ENCODE measurements around the gene ANKRD13B. TPM values are rescaled to one million over a fixed set of nuclear protein-coding genes. Genes with fewer than 3 reads are reported as not detected.
A peak's percentile ranks its signal among the peaks of the same experiment; 100 is the strongest.

ANKRD13B gene
- total RNA-seq, 1 experiment from 2014 or later: 45.5 TPM

DNA sequence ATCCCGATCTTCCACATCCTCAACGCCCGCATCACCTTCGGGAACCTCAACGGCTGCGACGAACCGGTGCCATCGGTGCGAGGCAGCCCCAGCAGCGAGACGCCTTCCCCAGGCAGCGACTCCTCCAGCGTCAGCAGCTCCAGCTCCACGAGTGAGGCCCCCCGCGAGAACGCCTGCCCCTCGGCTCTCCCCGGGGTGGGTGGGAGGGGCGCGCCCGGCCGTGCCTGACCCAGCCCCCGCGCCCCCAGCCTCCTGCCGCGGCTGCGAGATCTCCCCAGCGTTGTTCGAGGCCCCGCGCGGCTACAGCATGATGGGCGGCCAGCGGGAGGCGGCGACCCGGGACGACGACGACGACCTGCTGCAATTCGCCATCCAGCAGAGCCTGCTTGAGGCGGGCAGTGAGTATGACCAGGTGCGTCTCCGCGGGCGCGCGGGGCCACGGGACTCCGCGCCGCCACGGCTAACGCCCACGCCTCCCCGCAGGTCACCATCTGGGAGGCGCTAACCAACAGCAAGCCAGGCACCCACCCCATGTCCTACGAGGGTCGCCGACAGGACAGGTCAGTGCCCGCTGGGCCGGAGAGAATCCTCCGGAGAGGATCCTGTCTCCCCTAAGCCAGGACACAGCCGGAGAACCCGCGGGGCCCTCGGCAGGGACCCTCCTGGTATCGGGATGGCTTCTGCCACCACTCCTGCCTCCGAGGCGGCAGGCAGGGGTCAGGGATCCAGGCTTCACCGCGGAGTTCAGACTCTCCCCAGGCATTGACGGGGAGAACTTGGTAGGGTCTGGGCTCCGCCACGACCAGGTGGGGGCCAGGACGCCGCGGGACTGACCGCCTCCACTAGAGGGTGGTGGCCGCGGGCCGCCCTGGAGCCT is 19.7 kb downstream of the ANKRD13B start:
- no peak for TF ChIP-seq FOXK1 (CRISPR knock-in tag; IDR thresholded peaks at IDR 0.05)
- TF ChIP-seq, protein P1, sequence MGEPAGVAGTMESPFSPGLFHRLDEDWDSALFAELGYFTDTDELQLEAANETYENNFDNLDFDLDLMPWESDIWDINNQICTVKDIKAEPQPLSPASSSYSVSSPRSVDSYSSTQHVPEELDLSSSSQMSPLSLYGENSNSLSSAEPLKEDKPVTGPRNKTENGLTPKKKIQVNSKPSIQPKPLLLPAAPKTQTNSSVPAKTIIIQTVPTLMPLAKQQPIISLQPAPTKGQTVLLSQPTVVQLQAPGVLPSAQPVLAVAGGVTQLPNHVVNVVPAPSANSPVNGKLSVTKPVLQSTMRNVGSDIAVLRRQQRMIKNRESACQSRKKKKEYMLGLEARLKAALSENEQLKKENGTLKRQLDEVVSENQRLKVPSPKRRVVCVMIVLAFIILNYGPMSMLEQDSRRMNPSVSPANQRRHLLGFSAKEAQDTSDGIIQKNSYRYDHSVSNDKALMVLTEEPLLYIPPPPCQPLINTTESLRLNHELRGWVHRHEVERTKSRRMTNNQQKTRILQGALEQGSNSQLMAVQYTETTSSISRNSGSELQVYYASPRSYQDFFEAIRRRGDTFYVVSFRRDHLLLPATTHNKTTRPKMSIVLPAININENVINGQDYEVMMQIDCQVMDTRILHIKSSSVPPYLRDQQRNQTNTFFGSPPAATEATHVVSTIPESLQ (CRISPR knock-in tag; IDR thresholded peaks at IDR 0.05): no peak
- no peak for TF ChIP-seq NR1H2 (CRISPR knock-in tag; IDR thresholded peaks at IDR 0.05)
- TF ChIP-seq NR3C1 (CRISPR knock-in tag; conservative IDR thresholded peaks at IDR 0.05; ENCODE audit: low read depth): no peak
- TF ChIP-seq JUN (CRISPR knock-in tag; IDR thresholded peaks at IDR 0.05): no peak
- no peak for TF ChIP-seq ATF1 (CRISPR knock-in tag; IDR thresholded peaks at IDR 0.05)
- TF ChIP-seq, protein P2, sequence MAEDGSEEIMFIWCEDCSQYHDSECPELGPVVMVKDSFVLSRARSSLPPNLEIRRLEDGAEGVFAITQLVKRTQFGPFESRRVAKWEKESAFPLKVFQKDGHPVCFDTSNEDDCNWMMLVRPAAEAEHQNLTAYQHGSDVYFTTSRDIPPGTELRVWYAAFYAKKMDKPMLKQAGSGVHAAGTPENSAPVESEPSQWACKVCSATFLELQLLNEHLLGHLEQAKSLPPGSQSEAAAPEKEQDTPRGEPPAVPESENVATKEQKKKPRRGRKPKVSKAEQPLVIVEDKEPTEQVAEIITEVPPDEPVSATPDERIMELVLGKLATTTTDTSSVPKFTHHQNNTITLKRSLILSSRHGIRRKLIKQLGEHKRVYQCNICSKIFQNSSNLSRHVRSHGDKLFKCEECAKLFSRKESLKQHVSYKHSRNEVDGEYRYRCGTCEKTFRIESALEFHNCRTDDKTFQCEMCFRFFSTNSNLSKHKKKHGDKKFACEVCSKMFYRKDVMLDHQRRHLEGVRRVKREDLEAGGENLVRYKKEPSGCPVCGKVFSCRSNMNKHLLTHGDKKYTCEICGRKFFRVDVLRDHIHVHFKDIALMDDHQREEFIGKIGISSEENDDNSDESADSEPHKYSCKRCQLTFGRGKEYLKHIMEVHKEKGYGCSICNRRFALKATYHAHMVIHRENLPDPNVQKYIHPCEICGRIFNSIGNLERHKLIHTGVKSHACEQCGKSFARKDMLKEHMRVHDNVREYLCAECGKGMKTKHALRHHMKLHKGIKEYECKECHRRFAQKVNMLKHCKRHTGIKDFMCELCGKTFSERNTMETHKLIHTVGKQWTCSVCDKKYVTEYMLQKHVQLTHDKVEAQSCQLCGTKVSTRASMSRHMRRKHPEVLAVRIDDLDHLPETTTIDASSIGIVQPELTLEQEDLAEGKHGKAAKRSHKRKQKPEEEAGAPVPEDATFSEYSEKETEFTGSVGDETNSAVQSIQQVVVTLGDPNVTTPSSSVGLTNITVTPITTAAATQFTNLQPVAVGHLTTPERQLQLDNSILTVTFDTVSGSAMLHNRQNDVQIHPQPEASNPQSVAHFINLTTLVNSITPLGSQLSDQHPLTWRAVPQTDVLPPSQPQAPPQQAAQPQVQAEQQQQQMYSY (CRISPR knock-in tag; IDR thresholded peaks at IDR 0.05): no peak
- TF ChIP-seq ESRRA (CRISPR knock-in tag; IDR thresholded peaks at IDR 0.05; ENCODE audit: borderline replicate concordance): no peak
- TF ChIP-seq, protein P3, sequence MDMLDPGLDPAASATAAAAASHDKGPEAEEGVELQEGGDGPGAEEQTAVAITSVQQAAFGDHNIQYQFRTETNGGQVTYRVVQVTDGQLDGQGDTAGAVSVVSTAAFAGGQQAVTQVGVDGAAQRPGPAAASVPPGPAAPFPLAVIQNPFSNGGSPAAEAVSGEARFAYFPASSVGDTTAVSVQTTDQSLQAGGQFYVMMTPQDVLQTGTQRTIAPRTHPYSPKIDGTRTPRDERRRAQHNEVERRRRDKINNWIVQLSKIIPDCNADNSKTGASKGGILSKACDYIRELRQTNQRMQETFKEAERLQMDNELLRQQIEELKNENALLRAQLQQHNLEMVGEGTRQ (CRISPR knock-in tag; IDR thresholded peaks at IDR 0.05): no peak
- TF ChIP-seq, protein P4, sequence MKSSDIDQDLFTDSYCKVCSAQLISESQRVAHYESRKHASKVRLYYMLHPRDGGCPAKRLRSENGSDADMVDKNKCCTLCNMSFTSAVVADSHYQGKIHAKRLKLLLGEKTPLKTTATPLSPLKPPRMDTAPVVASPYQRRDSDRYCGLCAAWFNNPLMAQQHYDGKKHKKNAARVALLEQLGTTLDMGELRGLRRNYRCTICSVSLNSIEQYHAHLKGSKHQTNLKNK (CRISPR knock-in tag; IDR thresholded peaks at IDR 0.05): no peak
- no peak for TF ChIP-seq CREM (CRISPR knock-in tag; IDR thresholded peaks at IDR 0.05)
- TF ChIP-seq, protein P5, sequence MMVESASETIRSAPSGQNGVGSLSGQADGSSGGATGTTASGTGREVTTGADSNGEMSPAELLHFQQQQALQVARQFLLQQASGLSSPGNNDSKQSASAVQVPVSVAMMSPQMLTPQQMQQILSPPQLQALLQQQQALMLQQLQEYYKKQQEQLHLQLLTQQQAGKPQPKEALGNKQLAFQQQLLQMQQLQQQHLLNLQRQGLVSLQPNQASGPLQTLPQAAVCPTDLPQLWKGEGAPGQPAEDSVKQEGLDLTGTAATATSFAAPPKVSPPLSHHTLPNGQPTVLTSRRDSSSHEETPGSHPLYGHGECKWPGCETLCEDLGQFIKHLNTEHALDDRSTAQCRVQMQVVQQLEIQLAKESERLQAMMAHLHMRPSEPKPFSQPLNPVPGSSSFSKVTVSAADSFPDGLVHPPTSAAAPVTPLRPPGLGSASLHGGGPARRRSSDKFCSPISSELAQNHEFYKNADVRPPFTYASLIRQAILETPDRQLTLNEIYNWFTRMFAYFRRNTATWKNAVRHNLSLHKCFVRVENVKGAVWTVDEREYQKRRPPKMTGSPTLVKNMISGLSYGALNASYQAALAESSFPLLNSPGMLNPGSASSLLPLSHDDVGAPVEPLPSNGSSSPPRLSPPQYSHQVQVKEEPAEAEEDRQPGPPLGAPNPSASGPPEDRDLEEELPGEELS (CRISPR knock-in tag; IDR thresholded peaks at IDR 0.05): no peak
- TF ChIP-seq TP53 (CRISPR knock-in tag; IDR thresholded peaks at IDR 0.05): no peak
- no peak for TF ChIP-seq TEAD4 (CRISPR knock-in tag; IDR thresholded peaks at IDR 0.05)
- no peak for TF ChIP-seq EMX1 (CRISPR knock-in tag; IDR thresholded peaks at IDR 0.05)
- TF ChIP-seq, protein P6, sequence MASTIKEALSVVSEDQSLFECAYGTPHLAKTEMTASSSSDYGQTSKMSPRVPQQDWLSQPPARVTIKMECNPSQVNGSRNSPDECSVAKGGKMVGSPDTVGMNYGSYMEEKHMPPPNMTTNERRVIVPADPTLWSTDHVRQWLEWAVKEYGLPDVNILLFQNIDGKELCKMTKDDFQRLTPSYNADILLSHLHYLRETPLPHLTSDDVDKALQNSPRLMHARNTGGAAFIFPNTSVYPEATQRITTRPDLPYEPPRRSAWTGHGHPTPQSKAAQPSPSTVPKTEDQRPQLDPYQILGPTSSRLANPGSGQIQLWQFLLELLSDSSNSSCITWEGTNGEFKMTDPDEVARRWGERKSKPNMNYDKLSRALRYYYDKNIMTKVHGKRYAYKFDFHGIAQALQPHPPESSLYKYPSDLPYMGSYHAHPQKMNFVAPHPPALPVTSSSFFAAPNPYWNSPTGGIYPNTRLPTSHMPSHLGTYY (CRISPR knock-in tag; IDR thresholded peaks at IDR 0.05): no peak
- TF ChIP-seq ETV6 (CRISPR knock-in tag; IDR thresholded peaks at IDR 0.05): no peak
- TF ChIP-seq CREB1 (CRISPR knock-in tag; IDR thresholded peaks at IDR 0.05): no peak
- TF ChIP-seq, protein P7, sequence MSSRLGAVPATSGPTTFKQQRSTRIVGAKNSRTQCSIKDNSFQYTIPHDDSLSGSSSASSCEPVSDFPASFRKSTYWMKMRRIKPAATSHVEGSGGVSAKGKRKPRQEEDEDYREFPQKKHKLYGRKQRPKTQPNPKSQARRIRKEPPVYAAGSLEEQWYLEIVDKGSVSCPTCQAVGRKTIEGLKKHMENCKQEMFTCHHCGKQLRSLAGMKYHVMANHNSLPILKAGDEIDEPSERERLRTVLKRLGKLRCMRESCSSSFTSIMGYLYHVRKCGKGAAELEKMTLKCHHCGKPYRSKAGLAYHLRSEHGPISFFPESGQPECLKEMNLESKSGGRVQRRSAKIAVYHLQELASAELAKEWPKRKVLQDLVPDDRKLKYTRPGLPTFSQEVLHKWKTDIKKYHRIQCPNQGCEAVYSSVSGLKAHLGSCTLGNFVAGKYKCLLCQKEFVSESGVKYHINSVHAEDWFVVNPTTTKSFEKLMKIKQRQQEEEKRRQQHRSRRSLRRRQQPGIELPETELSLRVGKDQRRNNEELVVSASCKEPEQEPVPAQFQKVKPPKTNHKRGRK (CRISPR knock-in tag; IDR thresholded peaks at IDR 0.05; ENCODE audit: borderline replicate concordance): no peak
- TF ChIP-seq NFATC4 (CRISPR knock-in tag; IDR thresholded peaks at IDR 0.05): no peak
- Mint-ChIP-seq H3K36me3 (peaks cover 4% of the 10 kb centered on the region; the same call in 1 of the 2 replicates), H3K27ac (no peak overlapping the region), H3K27me3 (ENCODE audit: low read depth) (peaks cover 49% of the 10 kb centered on the region), H3K4me1 (peaks cover 25% of the 10 kb centered on the region), H3K4me3 (peak overlapping the region; percentile 35), H3K9me3 (no peaks in the 10 kb centered on the region)
- ChIA-PET CTCF (interaction anchor here (0.5 to 9.2 kb wide), 26 partner anchors 8 to 436 kb away, joined by 3 to 272 read pairs (median 6); partner anchors contain the start of genes ABHD15, ANKRD13B, CORO6 and SSH2), POLR2A (interaction anchor here (1.1 kb wide), 2 partner anchors 10 to 20 kb away, joined by 3 read pairs; partner anchors contain the start of genes ANKRD13B and CORO6)
- DNase-seq (ENCODE audit: low spot score) (no peak), ATAC-seq (peak; percentile 0; the same call in 1 of the 2 replicates)

Measured in WTC11 (cell line).